HepG2 (cell line): ENCODE measurements around the gene CNGA3. TPM values are rescaled to one million over a fixed set of nuclear protein-coding genes. Genes with fewer than 3 reads are reported as not detected.

Source experiments
- ATAC-seq: fragments of 200-7000 bp; cut with Tn5 transposase; 3 replicates; pipeline ENCODE4 v1.9.1; 2020; ENCODE audit warnings: mild to moderate bottlenecking, moderate library complexity
- BruUV-seq: library from RNA; stranded (reverse); fragments of 400-500 nt; replicated peaks from 2 replicates; lab custom pipeline; 2021; lab: Mats Ljungman, UMichigan
- CTCF ChIA-PET: fragments of 300-600 bp; formaldehyde crosslinking; extraction: SDS; loops from one replicate; lab custom pipeline; 2021; ENCODE audit warnings: low total read pairs, inconsistent platforms, low intra/inter-chr PET ratio; lab: Yijun Ruan, JAX
- POLR2A ChIA-PET: fragments of 350-600 bp; sonication (Branson Sonifier 250); formaldehyde crosslinking; loops from one replicate; lab custom pipeline; 2020; ENCODE audit warnings: antibody characterized with exemption, inconsistent platforms; lab: Yijun Ruan, JAX
- DNase-seq: peaks from one replicate; pipeline ENCODE4 v3.0.0-alpha.2; 2015; ENCODE audit warnings: low spot score
- FAIRE-seq: peaks from 3 replicates; lab custom pipeline; 2011; peaks lifted over from hg19 to GRCh38; lab: Jason Lieb, UNC
- H2AFZ ChIP-seq: one replicate; pipeline ENCODE4 v1.6.1; 2011; ENCODE audit warnings: low read length, inconsistent platforms
- H3K27ac ChIP-seq: fragments of 300-600 bp; 3 replicates; pipeline ENCODE4 v1.8.0; 2011; ENCODE audit warnings: mixed run types, mild to moderate bottlenecking, mixed read lengths, low read length, inconsistent platforms; ENCODE audit not compliant: insufficient read depth; ENCODE audit errors: extremely low read length
- H3K27me3 ChIP-seq, 2 experiments: fragments of 200-600 bp in 1 of 2; 2 replicates in 1 of 2; 3 replicates in 1 of 2; pipeline versions ENCODE4 v1.6.0 to v1.8.0; 2011; ENCODE audit warnings: low read length in 2 of 2, mild to moderate bottlenecking in 2 of 2, moderate library complexity in 2 of 2, inconsistent platforms in 1 of 2; ENCODE audit not compliant: insufficient read depth in 2 of 2, control insufficient read depth in 1 of 2
- H3K36me3 ChIP-seq, 2 experiments: fragments of 200-600 bp in 1 of 2; replicated peaks in 1 of 2; 2 replicates in 1 of 2; 3 replicates in 1 of 2; pipeline versions ENCODE4 v1.5.1 to v1.8.0; 2011; ENCODE audit warnings: low read length in 2 of 2, inconsistent platforms in 1 of 2; ENCODE audit not compliant: insufficient read depth in 2 of 2, control insufficient read depth in 1 of 2
- H3K4me1 ChIP-seq: 2 replicates; pipeline ENCODE4 v1.5.1; 2012; ENCODE audit warnings: low read length, inconsistent platforms; ENCODE audit not compliant: insufficient read depth
- H3K4me2 ChIP-seq: 2 replicates; pipeline ENCODE4 v1.6.0; 2011; ENCODE audit warnings: low read depth, low read length, inconsistent platforms
- H3K4me3 ChIP-seq, 3 experiments: fragments of 200-600 bp in 1 of 3; sonication (generic), shearing (Covaris generic) in 1 of 3; replicated peaks in 1 of 3; 2 replicates each; pipeline ENCODE4 v1.5.1; 2011 to 2016; ENCODE audit warnings: low read length in 3 of 3, inconsistent platforms in 2 of 3, low read depth in 2 of 3, mild to moderate bottlenecking in 2 of 3, control low read depth in 1 of 3, mixed read lengths in 1 of 3; ENCODE audit not compliant: insufficient read depth in 1 of 3
- H3K79me2 ChIP-seq: one replicate; pipeline ENCODE4 v1.6.1; 2011; ENCODE audit warnings: low read length, inconsistent platforms; ENCODE audit not compliant: insufficient read depth
- H3K9ac ChIP-seq: 2 replicates; pipeline ENCODE4 v1.6.0; 2011; ENCODE audit warnings: mild to moderate bottlenecking, low read depth, low read length, inconsistent platforms; ENCODE audit not compliant: insufficient read depth
- H3K9me3 ChIP-seq: 2 replicates; pipeline ENCODE4 v1.5.1; 2012; ENCODE audit warnings: mild to moderate bottlenecking, low read length
- H4K20me1 ChIP-seq: 2 replicates; pipeline ENCODE4 v1.6.0; 2011; ENCODE audit warnings: inconsistent platforms, mild to moderate bottlenecking, low read length, moderate library complexity; ENCODE audit not compliant: insufficient read depth
- DBP ChIP-seq: sonication (generic); formaldehyde crosslinking; IDR thresholded peaks from 2 replicates; pipeline ENCODE4 v1.4.0; 2020; ENCODE audit warnings: missing genetic modification reagents; ENCODE audit errors: not compliant biosample characterization
- GMEB1 ChIP-seq: sonication (generic); formaldehyde crosslinking; IDR thresholded peaks from 2 replicates; pipeline ENCODE4 v1.5.1; 2020; ENCODE audit warnings: missing genetic modification reagents, mild to moderate bottlenecking, borderline replicate concordance
- SKI ChIP-seq: fragments of 450-650 bp; IDR thresholded peaks from one replicate; pipeline ENCODE4 v1.6.1; 2018; ENCODE audit warnings: mild to moderate bottlenecking; ENCODE audit not compliant: partially characterized antibody
- SOX13 ChIP-seq, 3 experiments: fragments of 450-650 bp in 1 of 3; sonication (generic) in 1 of 3; formaldehyde crosslinking in 1 of 3; IDR thresholded peaks in 2 of 3; conservative IDR thresholded peaks in 1 of 3; 2 replicates each; pipeline versions ENCODE4 v1.5.0 to v1.6.1; 2016 to 2020; ENCODE audit warnings: antibody characterized with exemption in 1 of 3, mild to moderate bottlenecking in 1 of 3, missing compliant biosample characterization in 1 of 3, missing genetic modification reagents in 1 of 3, moderate library complexity in 1 of 3
- ZBTB37 ChIP-seq: sonication (generic); formaldehyde crosslinking; IDR thresholded peaks from 2 replicates; pipeline ENCODE4 v1.4.0; 2020; ENCODE audit warnings: mild to moderate bottlenecking, missing genetic modification reagents
- ZFP36L1 ChIP-seq: sonication (generic); formaldehyde crosslinking; IDR thresholded peaks from 2 replicates; pipeline ENCODE4 v1.8.0; 2022; ENCODE audit warnings: mild to moderate bottlenecking, missing genetic modification reagents, moderate library complexity
- ZFP91 ChIP-seq: sonication (generic); formaldehyde crosslinking; IDR thresholded peaks from 2 replicates; pipeline ENCODE4 v1.9.0; 2022; ENCODE audit warnings: missing genetic modification reagents, mild to moderate bottlenecking, borderline replicate concordance
- ZHX2 ChIP-seq, 2 experiments: sonication (generic) in 1 of 2; formaldehyde crosslinking in 1 of 2; IDR thresholded peaks; 2 replicates each; pipeline versions ENCODE4 v1.6.1 to v1.9.0; 2014 to 2022; ENCODE audit warnings: antibody characterized with exemption in 1 of 2, borderline replicate concordance in 1 of 2, inconsistent platforms in 1 of 2, low read depth in 1 of 2, missing genetic modification reagents in 1 of 2
- ZNF30 ChIP-seq: sonication (generic); formaldehyde crosslinking; IDR thresholded peaks from 2 replicates; pipeline ENCODE4 v1.5.0; 2020; ENCODE audit warnings: mild to moderate bottlenecking, missing genetic modification reagents
- ZNF776 ChIP-seq: sonication (generic); formaldehyde crosslinking; IDR thresholded peaks from 2 replicates; pipeline ENCODE4 v1.4.0; 2020; ENCODE audit warnings: mild to moderate bottlenecking, missing genetic modification reagents
- ZNF782 ChIP-seq: sonication (generic); formaldehyde crosslinking; IDR thresholded peaks from 2 replicates; pipeline ENCODE4 v1.4.0; 2020; ENCODE audit warnings: missing genetic modification reagents, mild to moderate bottlenecking, borderline replicate concordance
- WGBS: methylation state at CpG from one replicate; pipeline ENCODE4 v1.1.6; 2017; ENCODE audit warnings: low lambda C conversion rate; 5-methylcytosine and 5-hydroxymethylcytosine counted together
- in situ Hi-C: cut with HindIII; loops from 2 replicates; pipeline ENCODE4 v1.10.0; 2017; ENCODE audit warnings: low pct_unique_long_range_greater_than_20kb; ENCODE audit not compliant: extremely low pct_ligation_motif_present
- intact Hi-C: fragments of 100-400 bp; cut with micrococcal nuclease; formaldehyde crosslinking; loops from one replicate; pipeline ENCODE4 v1.10.0; 2022; ENCODE audit not compliant: unreplicated experiment
- polyA plus RNA-seq, 8 experiments: library from polyadenylated mRNA; depleted of rRNA in 3 of 8; stranded (reverse) in 7 of 8; unstranded in 1 of 8; fragments of >200 nt; fragmentation: Illumina TruSeq in 4 of 8; extraction: Trizol in 4 of 8; gene quantifications; 2 replicates each; pipeline versions ENCODE4 v1.2.1 to v1.2.3, GENCODE V29; 2011 to 2016; ENCODE audit warnings: low read depth in 4 of 8, missing spikeins in 1 of 8, mixed read lengths in 1 of 8; ENCODE audit not compliant: insufficient read depth in 1 of 8
- total RNA-seq, 5 experiments: library from RNA; depleted of rRNA; stranded (reverse); fragments of >200 nt; fragmentation: Illumina TruSeq; extraction: Trizol; gene quantifications; 2 replicates each; pipeline ENCODE4 v1.2.3, GENCODE V29; 2016; ENCODE audit warnings: low read depth in 1 of 5

The CNGA3 gene
- total and polyA plus RNA-seq, 2 of the 13 experiments (the other 11 are each of a cell fraction or from before 2014, with no cell fraction given), result not detected

GRCh38 chr2:98378196-98378595 lies 31.9 kb downstream of the CNGA3 start:
- 7% methylated on average over 6 of the region's 6 CpGs for WGBS
- CTCF ChIA-PET, result no interaction called here
- TF ChIP-seq ZNF782 (CRISPR knock-in tag) (no peak), ZNF30 (CRISPR knock-in tag) (no peak), SKI (no peak), ZNF776 (CRISPR knock-in tag) (no peak), SOX13 (IDR thresholded peaks at IDR 0.05) (no peak), SOX13 (CRISPR knock-in tag; conservative IDR thresholded peaks at IDR 0.05 in 1 of 2, IDR thresholded peaks at IDR 0.05 in 1 of 2) (no peak), ZFP36L1 (CRISPR knock-in tag) (no peak), ZHX2 (IDR thresholded peaks at IDR 0.05; ENCODE audit: low read depth) (no peak), ZHX2 (CRISPR knock-in tag; IDR thresholded peaks at IDR 0.05; ENCODE audit: borderline replicate concordance) (no peak), DBP (CRISPR knock-in tag) (no peak), GMEB1 (no peak), ZFP91 (CRISPR knock-in tag) (no peak), ZBTB37 (no peak)

More at GRCh38 chr2:98378196-98378595, 31.9 kb downstream of the CNGA3 start:
- no peak for DNase-seq
- Histone ChIP-seq H3K27ac (no peak overlapping the region), H2AFZ (no peak overlapping the region), H3K4me1 (no peaks in the 10 kb centered on the region), H3K79me2 (no peaks in the 10 kb centered on the region), H3K27me3 (peaks cover 7 to 95% of the 10 kb centered on the region in 2 experiments; a peak in 4 of 5 replicates), H3K9me3 (no peaks in the 10 kb centered on the region), H4K20me1 (peaks cover 6% of the 10 kb centered on the region; the same call in 1 of the 2 replicates), H3K4me3 (no peak overlapping the region), H3K36me3 (no peaks in the 10 kb centered on the region), H3K4me2 (no peak overlapping the region), H3K9ac (no peak overlapping the region)
- FAIRE-seq, result no peak
- ATAC-seq, result no peak
- POLR2A ChIA-PET, result no interaction called here
- intact Hi-C loops (no loop called here), in situ Hi-C loops (no loop called here)
- no TSS peak for BruUV-seq
